WTC11 (cell line): Measurements from ENCODE around the gene ZRSR2. TPM values are rescaled to one million over a fixed set of nuclear protein-coding genes. Genes with fewer than 3 reads are reported as not detected.

Source experiments
- ATAC-seq: fragments of 200-7000 bp; cut with Tn5 transposase; 2 replicates; pipeline ENCODE4 v1.10.0; 2021; ENCODE audit warnings: mild to moderate bottlenecking, moderate library complexity
- CTCF ChIA-PET: fragments of 300-600 bp; sonication (Branson Sonifier 250); formaldehyde crosslinking; loops from one replicate; lab custom pipeline; 2021; ENCODE audit warnings: antibody characterized with exemption; lab: Charles Lee
- POLR2A ChIA-PET: fragments of 350-600 bp; sonication (Branson Sonifier 250); formaldehyde crosslinking; loops from one replicate; lab custom pipeline; 2021; ENCODE audit warnings: antibody characterized with exemption; lab: Charles Lee
- DNase-seq: peaks from one replicate; pipeline ENCODE4 v3.0.0; 2021; ENCODE audit warnings: low spot score
- H3K27ac Mint-ChIP-seq: 2 replicates; pipeline ENCODE4 v1.8.0; 2021; ENCODE audit warnings: mixed read lengths
- H3K27me3 Mint-ChIP-seq: 2 replicates; pipeline ENCODE4 v1.8.0; 2021; ENCODE audit warnings: low read depth, mild to moderate bottlenecking, moderate library complexity, mixed read lengths
- H3K36me3 Mint-ChIP-seq: 2 replicates; pipeline ENCODE4 v1.8.0; 2021; ENCODE audit warnings: mixed read lengths
- H3K4me1 Mint-ChIP-seq: 2 replicates; pipeline ENCODE4 v1.8.0; 2022; ENCODE audit warnings: mixed read lengths
- H3K4me3 Mint-ChIP-seq: 2 replicates; pipeline ENCODE4 v1.8.0; 2021; ENCODE audit warnings: mild to moderate bottlenecking, moderate library complexity, mixed read lengths
- H3K9me3 Mint-ChIP-seq: 2 replicates; pipeline ENCODE4 v1.8.0; 2021; ENCODE audit warnings: mixed read lengths
- ELF4 ChIP-seq: sonication (generic); formaldehyde crosslinking; IDR thresholded peaks from 2 replicates; pipeline ENCODE4 v1.8.1; 2022; ENCODE audit warnings: low read depth, mild to moderate bottlenecking, moderate library complexity, missing genetic modification reagents
- ETV6 ChIP-seq: sonication (generic); formaldehyde crosslinking; IDR thresholded peaks from 2 replicates; pipeline ENCODE4 v1.8.1; 2022; ENCODE audit warnings: mild to moderate bottlenecking, missing genetic modification reagents
- KAT7 ChIP-seq: sonication (generic); formaldehyde crosslinking; IDR thresholded peaks from 2 replicates; pipeline ENCODE4 v1.8.1; 2023; ENCODE audit warnings: missing genetic modification reagents, mild to moderate bottlenecking, borderline replicate concordance
- MYBL2 ChIP-seq: sonication (generic); formaldehyde crosslinking; IDR thresholded peaks from 2 replicates; pipeline ENCODE4 v1.8.1; 2023; ENCODE audit warnings: mild to moderate bottlenecking, moderate library complexity, missing genetic modification reagents
- NFATC4 ChIP-seq: fragments of 250-450 bp; sonication (Bioruptor Pico); IDR thresholded peaks from 2 replicates; pipeline ENCODE4 v1.9.0; 2021; ENCODE audit warnings: mild to moderate bottlenecking
- NFYB ChIP-seq: sonication (generic); formaldehyde crosslinking; conservative IDR thresholded peaks from 2 replicates; pipeline ENCODE4 v1.8.0; 2022; ENCODE audit warnings: low read depth, missing genetic modification reagents
- TEAD1 ChIP-seq: sonication (generic); formaldehyde crosslinking; IDR thresholded peaks from 2 replicates; pipeline ENCODE4 v1.8.0; 2022; ENCODE audit warnings: mild to moderate bottlenecking, missing genetic modification reagents
- total RNA-seq: library from RNA; stranded (reverse); gene quantifications from 3 replicates; pipeline ENCODE4 v1.2.3, GENCODE V29; 2021
- TF ChIP-seq, protein P1 (sequence below): sonication (generic); formaldehyde crosslinking; IDR thresholded peaks from 2 replicates; pipeline ENCODE4 v1.8.0; 2022; ENCODE audit warnings: mild to moderate bottlenecking, missing genetic modification reagents
- TF ChIP-seq, protein P2 (sequence below): sonication (generic); formaldehyde crosslinking; IDR thresholded peaks from 2 replicates; pipeline ENCODE4 v1.8.1; 2023; ENCODE audit warnings: mild to moderate bottlenecking, missing genetic modification reagents, borderline replicate concordance
- TF ChIP-seq, protein P3 (sequence below): sonication (generic); formaldehyde crosslinking; IDR thresholded peaks from 2 replicates; pipeline ENCODE4 v1.8.1; 2022; ENCODE audit warnings: missing genetic modification reagents, borderline replicate concordance
- TF ChIP-seq, protein P4 (sequence below): sonication (generic); formaldehyde crosslinking; IDR thresholded peaks from 2 replicates; pipeline ENCODE4 v1.8.1; 2023; ENCODE audit warnings: mild to moderate bottlenecking, missing genetic modification reagents, moderate library complexity
- TF ChIP-seq, protein P5 (sequence below): sonication (generic); formaldehyde crosslinking; IDR thresholded peaks from 2 replicates; pipeline ENCODE4 v1.8.0; 2022; ENCODE audit warnings: mild to moderate bottlenecking, missing genetic modification reagents
- TF ChIP-seq, protein P6 (sequence below): sonication (generic); formaldehyde crosslinking; IDR thresholded peaks from 2 replicates; pipeline ENCODE4 v1.8.0; 2022; ENCODE audit warnings: mild to moderate bottlenecking, missing genetic modification reagents
- TF ChIP-seq, protein P7 (sequence below): fragments of 250-450 bp; sonication (Bioruptor Pico); IDR thresholded peaks from 2 replicates; pipeline ENCODE4 v1.9.0; 2021; ENCODE audit warnings: mild to moderate bottlenecking, borderline replicate concordance

Gene ZRSR2
- total RNA-seq, 1 experiment from 2014 or later: 8.6 TPM

DNA sequence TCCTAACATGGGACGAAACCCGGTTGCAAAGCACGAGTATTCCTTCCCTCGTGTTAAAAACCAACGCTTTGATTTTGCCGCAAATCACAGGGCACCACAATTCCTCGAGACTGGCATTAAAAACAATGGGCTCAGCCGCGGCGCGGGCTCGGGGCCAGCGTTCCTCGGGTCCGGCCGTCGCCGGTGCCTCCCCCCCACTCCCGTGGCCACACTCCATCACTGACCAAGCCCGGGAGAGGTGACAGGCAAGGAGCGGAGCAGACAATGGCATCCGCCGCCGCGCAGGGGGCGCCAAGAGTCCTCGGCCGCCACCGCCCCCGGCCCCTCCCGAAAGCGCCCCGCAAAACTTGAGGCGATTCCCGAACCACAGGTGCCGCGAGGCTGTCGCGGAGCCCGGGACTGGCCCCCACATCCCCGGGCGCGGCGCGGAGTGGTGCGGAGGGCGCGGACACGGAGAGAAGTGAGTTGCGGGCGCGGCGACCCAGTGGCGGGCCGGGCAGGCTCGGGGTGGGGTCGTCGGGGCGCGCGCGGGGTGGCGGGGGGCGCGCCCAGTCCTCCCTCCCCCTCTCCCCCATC, 63.9 kb downstream of the ZRSR2 start (continued):
- TF ChIP-seq, protein P1, sequence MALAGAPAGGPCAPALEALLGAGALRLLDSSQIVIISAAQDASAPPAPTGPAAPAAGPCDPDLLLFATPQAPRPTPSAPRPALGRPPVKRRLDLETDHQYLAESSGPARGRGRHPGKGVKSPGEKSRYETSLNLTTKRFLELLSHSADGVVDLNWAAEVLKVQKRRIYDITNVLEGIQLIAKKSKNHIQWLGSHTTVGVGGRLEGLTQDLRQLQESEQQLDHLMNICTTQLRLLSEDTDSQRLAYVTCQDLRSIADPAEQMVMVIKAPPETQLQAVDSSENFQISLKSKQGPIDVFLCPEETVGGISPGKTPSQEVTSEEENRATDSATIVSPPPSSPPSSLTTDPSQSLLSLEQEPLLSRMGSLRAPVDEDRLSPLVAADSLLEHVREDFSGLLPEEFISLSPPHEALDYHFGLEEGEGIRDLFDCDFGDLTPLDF (CRISPR knock-in tag): no peak
- TF ChIP-seq, protein P2, sequence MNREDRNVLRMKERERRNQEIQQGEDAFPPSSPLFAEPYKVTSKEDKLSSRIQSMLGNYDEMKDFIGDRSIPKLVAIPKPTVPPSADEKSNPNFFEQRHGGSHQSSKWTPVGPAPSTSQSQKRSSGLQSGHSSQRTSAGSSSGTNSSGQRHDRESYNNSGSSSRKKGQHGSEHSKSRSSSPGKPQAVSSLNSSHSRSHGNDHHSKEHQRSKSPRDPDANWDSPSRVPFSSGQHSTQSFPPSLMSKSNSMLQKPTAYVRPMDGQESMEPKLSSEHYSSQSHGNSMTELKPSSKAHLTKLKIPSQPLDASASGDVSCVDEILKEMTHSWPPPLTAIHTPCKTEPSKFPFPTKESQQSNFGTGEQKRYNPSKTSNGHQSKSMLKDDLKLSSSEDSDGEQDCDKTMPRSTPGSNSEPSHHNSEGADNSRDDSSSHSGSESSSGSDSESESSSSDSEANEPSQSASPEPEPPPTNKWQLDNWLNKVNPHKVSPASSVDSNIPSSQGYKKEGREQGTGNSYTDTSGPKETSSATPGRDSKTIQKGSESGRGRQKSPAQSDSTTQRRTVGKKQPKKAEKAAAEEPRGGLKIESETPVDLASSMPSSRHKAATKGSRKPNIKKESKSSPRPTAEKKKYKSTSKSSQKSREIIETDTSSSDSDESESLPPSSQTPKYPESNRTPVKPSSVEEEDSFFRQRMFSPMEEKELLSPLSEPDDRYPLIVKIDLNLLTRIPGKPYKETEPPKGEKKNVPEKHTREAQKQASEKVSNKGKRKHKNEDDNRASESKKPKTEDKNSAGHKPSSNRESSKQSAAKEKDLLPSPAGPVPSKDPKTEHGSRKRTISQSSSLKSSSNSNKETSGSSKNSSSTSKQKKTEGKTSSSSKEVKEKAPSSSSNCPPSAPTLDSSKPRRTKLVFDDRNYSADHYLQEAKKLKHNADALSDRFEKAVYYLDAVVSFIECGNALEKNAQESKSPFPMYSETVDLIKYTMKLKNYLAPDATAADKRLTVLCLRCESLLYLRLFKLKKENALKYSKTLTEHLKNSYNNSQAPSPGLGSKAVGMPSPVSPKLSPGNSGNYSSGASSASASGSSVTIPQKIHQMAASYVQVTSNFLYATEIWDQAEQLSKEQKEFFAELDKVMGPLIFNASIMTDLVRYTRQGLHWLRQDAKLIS (CRISPR knock-in tag): no peak
- TF ChIP-seq, all 79 proteins: peak for 0

DNA sequence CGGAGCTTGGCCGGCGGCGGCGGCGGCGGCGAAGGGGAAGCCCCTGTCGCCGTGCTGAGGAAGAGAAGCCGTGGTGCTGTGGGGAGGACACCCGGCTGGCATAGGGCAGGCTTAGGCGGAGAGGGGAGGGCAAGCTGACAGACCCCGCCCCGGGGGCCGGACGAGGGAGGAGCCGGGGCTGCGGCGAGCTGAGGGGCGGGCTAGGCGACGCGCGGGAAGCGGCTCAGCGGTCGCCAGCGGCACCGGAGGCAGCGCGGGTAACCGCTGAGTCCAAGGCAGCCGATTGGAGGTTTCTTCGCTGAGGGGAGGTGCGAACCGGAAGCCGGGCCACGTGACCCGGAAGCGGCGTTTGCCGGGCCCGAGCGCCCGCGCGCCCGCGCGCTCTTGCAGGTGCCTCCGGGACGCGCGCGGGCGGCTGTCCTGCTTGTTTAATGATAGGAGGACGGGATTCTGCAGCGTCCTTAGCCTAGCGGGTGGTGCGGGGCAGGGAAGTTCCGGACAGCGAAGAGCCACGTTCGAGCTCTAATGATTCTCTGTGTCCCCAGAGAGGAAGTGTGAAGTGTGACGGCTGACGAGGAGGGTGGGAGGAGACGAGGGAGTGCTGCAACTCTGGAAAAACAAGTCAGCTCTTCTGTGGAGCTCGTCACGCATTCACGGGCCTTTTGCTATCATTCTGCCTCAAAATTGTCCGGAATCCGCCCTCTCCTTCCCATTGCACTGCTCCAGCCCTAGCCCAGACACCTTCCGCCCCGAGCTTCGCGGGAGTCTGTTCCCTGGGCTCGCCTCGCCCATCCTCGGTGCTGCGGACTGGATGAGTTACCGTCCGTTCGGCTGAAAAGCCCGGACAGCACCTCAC, 64.7 kb downstream of the ZRSR2 start, which contains the start of gene AP1S2:
TSS of gene AP1S2 (minus strand) at position 102 of the 856 bp plus-strand sequence. CDS start 2,289 bp downstream, outside the sequence.
- Mint-ChIP-seq H3K9me3 (no peaks in the 10 kb centered on the region), H3K4me1 (peaks cover 40% of the 10 kb centered on the region), H3K27me3 (no peaks in the 10 kb centered on the region), H3K36me3 (peaks cover 30% of the 10 kb centered on the region), H3K4me3 (peak within 1 kb of the TSS; percentile 86), H3K27ac (peak within 1 kb of the TSS; percentile 96)
- ChIA-PET POLR2A (interaction anchor here (0.6 to 1.4 kb wide), 4 partner anchors 19 to 76 kb away, joined by 3 to 4 read pairs (median 3); partner anchors contain the start of gene ZRSR2), CTCF (interaction anchor here (1.4 kb wide), 1 partner anchor 76 kb away, joined by 6 read pairs; no protein-coding TSS in a partner anchor)
- DNase-seq (peak; percentile 87), ATAC-seq (peak; percentile 96)
- TF ChIP-seq TEAD1 (0 out of 2 replicates have a peak, but pooled peaks have one; percentile 41), NFATC4 (CRISPR knock-in tag) (no peak), MYBL2 (CRISPR knock-in tag) (peak; percentile 71; the same call in 1 of the 2 replicates), ETV6 (CRISPR knock-in tag) (peak; percentile 63; the same call in 1 of the 2 replicates), ELF4 (CRISPR knock-in tag) (no peak), NFYB (CRISPR knock-in tag) (peak; percentile 40; the same call in 1 of the 2 replicates), KAT7 (CRISPR knock-in tag) (no peak)
- TF ChIP-seq, protein P3, sequence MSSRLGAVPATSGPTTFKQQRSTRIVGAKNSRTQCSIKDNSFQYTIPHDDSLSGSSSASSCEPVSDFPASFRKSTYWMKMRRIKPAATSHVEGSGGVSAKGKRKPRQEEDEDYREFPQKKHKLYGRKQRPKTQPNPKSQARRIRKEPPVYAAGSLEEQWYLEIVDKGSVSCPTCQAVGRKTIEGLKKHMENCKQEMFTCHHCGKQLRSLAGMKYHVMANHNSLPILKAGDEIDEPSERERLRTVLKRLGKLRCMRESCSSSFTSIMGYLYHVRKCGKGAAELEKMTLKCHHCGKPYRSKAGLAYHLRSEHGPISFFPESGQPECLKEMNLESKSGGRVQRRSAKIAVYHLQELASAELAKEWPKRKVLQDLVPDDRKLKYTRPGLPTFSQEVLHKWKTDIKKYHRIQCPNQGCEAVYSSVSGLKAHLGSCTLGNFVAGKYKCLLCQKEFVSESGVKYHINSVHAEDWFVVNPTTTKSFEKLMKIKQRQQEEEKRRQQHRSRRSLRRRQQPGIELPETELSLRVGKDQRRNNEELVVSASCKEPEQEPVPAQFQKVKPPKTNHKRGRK (CRISPR knock-in tag): no peak
- TF ChIP-seq, protein P4, sequence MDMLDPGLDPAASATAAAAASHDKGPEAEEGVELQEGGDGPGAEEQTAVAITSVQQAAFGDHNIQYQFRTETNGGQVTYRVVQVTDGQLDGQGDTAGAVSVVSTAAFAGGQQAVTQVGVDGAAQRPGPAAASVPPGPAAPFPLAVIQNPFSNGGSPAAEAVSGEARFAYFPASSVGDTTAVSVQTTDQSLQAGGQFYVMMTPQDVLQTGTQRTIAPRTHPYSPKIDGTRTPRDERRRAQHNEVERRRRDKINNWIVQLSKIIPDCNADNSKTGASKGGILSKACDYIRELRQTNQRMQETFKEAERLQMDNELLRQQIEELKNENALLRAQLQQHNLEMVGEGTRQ (CRISPR knock-in tag): peak; percentile 93
- TF ChIP-seq, protein P5, sequence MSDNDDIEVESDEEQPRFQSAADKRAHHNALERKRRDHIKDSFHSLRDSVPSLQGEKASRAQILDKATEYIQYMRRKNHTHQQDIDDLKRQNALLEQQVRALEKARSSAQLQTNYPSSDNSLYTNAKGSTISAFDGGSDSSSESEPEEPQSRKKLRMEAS (CRISPR knock-in tag): peak; percentile 69
- TF ChIP-seq, protein P6, sequence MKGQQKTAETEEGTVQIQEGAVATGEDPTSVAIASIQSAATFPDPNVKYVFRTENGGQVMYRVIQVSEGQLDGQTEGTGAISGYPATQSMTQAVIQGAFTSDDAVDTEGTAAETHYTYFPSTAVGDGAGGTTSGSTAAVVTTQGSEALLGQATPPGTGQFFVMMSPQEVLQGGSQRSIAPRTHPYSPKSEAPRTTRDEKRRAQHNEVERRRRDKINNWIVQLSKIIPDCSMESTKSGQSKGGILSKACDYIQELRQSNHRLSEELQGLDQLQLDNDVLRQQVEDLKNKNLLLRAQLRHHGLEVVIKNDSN (CRISPR knock-in tag): peak; percentile 91
- TF ChIP-seq, protein P7, sequence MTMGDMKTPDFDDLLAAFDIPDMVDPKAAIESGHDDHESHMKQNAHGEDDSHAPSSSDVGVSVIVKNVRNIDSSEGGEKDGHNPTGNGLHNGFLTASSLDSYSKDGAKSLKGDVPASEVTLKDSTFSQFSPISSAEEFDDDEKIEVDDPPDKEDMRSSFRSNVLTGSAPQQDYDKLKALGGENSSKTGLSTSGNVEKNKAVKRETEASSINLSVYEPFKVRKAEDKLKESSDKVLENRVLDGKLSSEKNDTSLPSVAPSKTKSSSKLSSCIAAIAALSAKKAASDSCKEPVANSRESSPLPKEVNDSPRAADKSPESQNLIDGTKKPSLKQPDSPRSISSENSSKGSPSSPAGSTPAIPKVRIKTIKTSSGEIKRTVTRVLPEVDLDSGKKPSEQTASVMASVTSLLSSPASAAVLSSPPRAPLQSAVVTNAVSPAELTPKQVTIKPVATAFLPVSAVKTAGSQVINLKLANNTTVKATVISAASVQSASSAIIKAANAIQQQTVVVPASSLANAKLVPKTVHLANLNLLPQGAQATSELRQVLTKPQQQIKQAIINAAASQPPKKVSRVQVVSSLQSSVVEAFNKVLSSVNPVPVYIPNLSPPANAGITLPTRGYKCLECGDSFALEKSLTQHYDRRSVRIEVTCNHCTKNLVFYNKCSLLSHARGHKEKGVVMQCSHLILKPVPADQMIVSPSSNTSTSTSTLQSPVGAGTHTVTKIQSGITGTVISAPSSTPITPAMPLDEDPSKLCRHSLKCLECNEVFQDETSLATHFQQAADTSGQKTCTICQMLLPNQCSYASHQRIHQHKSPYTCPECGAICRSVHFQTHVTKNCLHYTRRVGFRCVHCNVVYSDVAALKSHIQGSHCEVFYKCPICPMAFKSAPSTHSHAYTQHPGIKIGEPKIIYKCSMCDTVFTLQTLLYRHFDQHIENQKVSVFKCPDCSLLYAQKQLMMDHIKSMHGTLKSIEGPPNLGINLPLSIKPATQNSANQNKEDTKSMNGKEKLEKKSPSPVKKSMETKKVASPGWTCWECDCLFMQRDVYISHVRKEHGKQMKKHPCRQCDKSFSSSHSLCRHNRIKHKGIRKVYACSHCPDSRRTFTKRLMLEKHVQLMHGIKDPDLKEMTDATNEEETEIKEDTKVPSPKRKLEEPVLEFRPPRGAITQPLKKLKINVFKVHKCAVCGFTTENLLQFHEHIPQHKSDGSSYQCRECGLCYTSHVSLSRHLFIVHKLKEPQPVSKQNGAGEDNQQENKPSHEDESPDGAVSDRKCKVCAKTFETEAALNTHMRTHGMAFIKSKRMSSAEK (CRISPR knock-in tag): no peak
